GM12801 (cell line): ENCODE data around the gene STARD6.

Source experiments
- TF ChIP-seq, protein P1 (sequence below): IDR thresholded peaks from one replicate; pipeline ENCODE4 v1.5.1; 2011; ENCODE audit warnings: control low read depth; ENCODE audit not compliant: insufficient read length; ENCODE audit errors: extremely low read depth

The STARD6 gene

GRCh38 chr18:54296062-54296461, 61.6 kb downstream of the STARD6 start:
- TF ChIP-seq, protein P1, sequence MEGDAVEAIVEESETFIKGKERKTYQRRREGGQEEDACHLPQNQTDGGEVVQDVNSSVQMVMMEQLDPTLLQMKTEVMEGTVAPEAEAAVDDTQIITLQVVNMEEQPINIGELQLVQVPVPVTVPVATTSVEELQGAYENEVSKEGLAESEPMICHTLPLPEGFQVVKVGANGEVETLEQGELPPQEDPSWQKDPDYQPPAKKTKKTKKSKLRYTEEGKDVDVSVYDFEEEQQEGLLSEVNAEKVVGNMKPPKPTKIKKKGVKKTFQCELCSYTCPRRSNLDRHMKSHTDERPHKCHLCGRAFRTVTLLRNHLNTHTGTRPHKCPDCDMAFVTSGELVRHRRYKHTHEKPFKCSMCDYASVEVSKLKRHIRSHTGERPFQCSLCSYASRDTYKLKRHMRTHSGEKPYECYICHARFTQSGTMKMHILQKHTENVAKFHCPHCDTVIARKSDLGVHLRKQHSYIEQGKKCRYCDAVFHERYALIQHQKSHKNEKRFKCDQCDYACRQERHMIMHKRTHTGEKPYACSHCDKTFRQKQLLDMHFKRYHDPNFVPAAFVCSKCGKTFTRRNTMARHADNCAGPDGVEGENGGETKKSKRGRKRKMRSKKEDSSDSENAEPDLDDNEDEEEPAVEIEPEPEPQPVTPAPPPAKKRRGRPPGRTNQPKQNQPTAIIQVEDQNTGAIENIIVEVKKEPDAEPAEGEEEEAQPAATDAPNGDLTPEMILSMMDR = no peak

- TF ChIP-seq, protein P1 = no peak
Observed at GRCh38 chr18:54294274-54294673, 63.4 kb downstream of the STARD6 start.

GRCh38 chr18:54284981-54285785, 72.5 kb downstream of the STARD6 start:
- TF ChIP-seq, protein P1 = no peak

DNA sequence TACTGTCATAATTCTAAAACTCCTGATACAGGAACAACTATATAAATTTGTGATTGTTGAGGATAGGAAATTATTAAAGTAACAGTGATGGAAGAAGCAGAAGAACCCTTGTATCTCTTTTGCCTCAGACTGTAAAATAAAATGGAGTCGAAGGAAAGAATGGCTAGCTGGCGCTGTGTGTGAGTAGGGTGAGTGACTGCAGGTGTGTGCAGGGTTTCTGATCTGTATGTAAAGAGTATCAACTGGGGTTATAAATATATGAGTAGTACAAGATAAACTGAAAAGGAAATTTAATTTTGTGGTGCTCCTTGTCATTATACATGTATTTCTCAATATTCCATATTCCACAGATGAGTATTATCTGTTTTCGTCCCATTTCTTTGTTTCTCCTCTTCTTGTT, 73.1 kb downstream of the STARD6 start:
- TF ChIP-seq, protein P1 = no peak

- TF ChIP-seq, protein P1 = no peak
Observed at GRCh38 chr18:54280220-54280569, 77.5 kb downstream of the STARD6 start.

GRCh38 chr18:54279477-54280219, 78.0 kb downstream of the STARD6 start:
- TF ChIP-seq, protein P1 = no peak

GRCh38 chr18:54278615-54279014, 79.0 kb downstream of the STARD6 start:
- TF ChIP-seq, protein P1 = no peak
